ENCODE results near the gene FOXN1.

Gene FOXN1

GRCh38 chr17:28509789-28510188 lies 3.6 kb downstream of the FOXN1 start:
- Histone ChIP-seq H4K20me1 (ENCODE audit: low read depth, low read length) (no peaks in the 10 kb centered on the region), H3K9me3 (ENCODE audit: insufficient read depth, low read length) (no peaks in the 10 kb centered on the region), H3K9ac (ENCODE audit: low read length) (no peak overlapping the region), H2AFZ (ENCODE audit: low read depth, low read length, severe bottlenecking) (no peak overlapping the region), H3K9me2 (replicated peaks; ENCODE audit: insufficient read depth, low read length) (no peaks in the 10 kb centered on the region), H3K4me3 (ENCODE audit: insufficient read depth, low read length, poor library complexity, severe bottlenecking) (no peak overlapping the region), H3F3A (ENCODE audit: insufficient read depth) (no peaks in the 10 kb centered on the region), H3K27ac (ENCODE audit: low read depth, low read length) (no peak overlapping the region), H3K27me3 (ENCODE audit: low read length) (no peaks in the 10 kb centered on the region), H3K4me2 (ENCODE audit: low read depth, low read length, poor library complexity, severe bottlenecking) (no peak overlapping the region), H3K36me3 (ENCODE audit: low read length) (no peaks in the 10 kb centered on the region), H3K79me2 (ENCODE audit: insufficient read depth, low read length) (no peaks in the 10 kb centered on the region)
- no peak for TF ChIP-seq CTCF (IDR thresholded peaks at IDR 0.05; ENCODE audit: insufficient read depth, low read length, poor library complexity, severe bottlenecking)
- TF ChIP-seq EZH2phosphoT487 (conservative IDR thresholded peaks at IDR 0.05; ENCODE audit: low read length) = no peak

GRCh38 chr17:28511858-28512461 lies 5.8 kb downstream of the FOXN1 start:
- no peak overlapping the region for H3K27ac ChIP-seq (ENCODE audit: low read depth, low read length)

GRCh38 chr17:28513476-28513875 lies 7.3 kb downstream of the FOXN1 start:
- H3K9ac ChIP-seq (ENCODE audit: low read length) = no peak overlapping the region
- no peak overlapping the region for H3K4me3 ChIP-seq (ENCODE audit: insufficient read depth, low read length, poor library complexity, severe bottlenecking)
- H3K9me3 ChIP-seq (ENCODE audit: insufficient read depth, low read length) = peaks cover 11% of the 10 kb centered on the region; the same call in 1 of the 2 replicates
- no peaks in the 10 kb centered on the region for H3K36me3 ChIP-seq (ENCODE audit: low read length)
- H3K79me2 ChIP-seq (ENCODE audit: insufficient read depth, low read length) = no peaks in the 10 kb centered on the region
- H3K27me3 ChIP-seq (ENCODE audit: low read length) = no peaks in the 10 kb centered on the region
- H3F3A ChIP-seq (ENCODE audit: insufficient read depth) = no peaks in the 10 kb centered on the region
- no peak overlapping the region for H3K4me2 ChIP-seq (ENCODE audit: low read depth, low read length, poor library complexity, severe bottlenecking)
- H4K20me1 ChIP-seq (ENCODE audit: low read depth, low read length) = no peaks in the 10 kb centered on the region
- no peaks in the 10 kb centered on the region for H3K9me2 ChIP-seq (replicated peaks; ENCODE audit: insufficient read depth, low read length)
- no peak for TF ChIP-seq EZH2phosphoT487 (conservative IDR thresholded peaks at IDR 0.05; ENCODE audit: low read length)
- no peak for TF ChIP-seq CTCF (IDR thresholded peaks at IDR 0.05; ENCODE audit: insufficient read depth, low read length, poor library complexity, severe bottlenecking)
- no peak overlapping the region for H3K27ac ChIP-seq (ENCODE audit: low read depth, low read length)
- no peak overlapping the region for H2AFZ ChIP-seq (ENCODE audit: low read depth, low read length, severe bottlenecking)

More at GRCh38 chr17:28511858-28512461, 5.8 kb downstream of the FOXN1 start:
- H3K9me2 ChIP-seq (replicated peaks; ENCODE audit: insufficient read depth, low read length) = no peaks in the 10 kb centered on the region
- H3K36me3 ChIP-seq (ENCODE audit: low read length) = no peaks in the 10 kb centered on the region
- no peaks in the 10 kb centered on the region for H4K20me1 ChIP-seq (ENCODE audit: low read depth, low read length)
- peaks cover 11% of the 10 kb centered on the region; the same call in 1 of the 2 replicates for H3K9me3 ChIP-seq (ENCODE audit: insufficient read depth, low read length)
- no peaks in the 10 kb centered on the region for H3F3A ChIP-seq (ENCODE audit: insufficient read depth)
- no peak overlapping the region for H3K9ac ChIP-seq (ENCODE audit: low read length)
- TF ChIP-seq EZH2phosphoT487 (conservative IDR thresholded peaks at IDR 0.05; ENCODE audit: low read length) = no peak
- no peak for TF ChIP-seq CTCF (IDR thresholded peaks at IDR 0.05; ENCODE audit: insufficient read depth, low read length, poor library complexity, severe bottlenecking)
- no peak overlapping the region for H2AFZ ChIP-seq (ENCODE audit: low read depth, low read length, severe bottlenecking)
- no peak overlapping the region for H3K4me3 ChIP-seq (ENCODE audit: insufficient read depth, low read length, poor library complexity, severe bottlenecking)
- H3K27me3 ChIP-seq (ENCODE audit: low read length) = no peaks in the 10 kb centered on the region
- H3K4me2 ChIP-seq (ENCODE audit: low read depth, low read length, poor library complexity, severe bottlenecking) = no peak overlapping the region
- no peaks in the 10 kb centered on the region for H3K79me2 ChIP-seq (ENCODE audit: insufficient read depth, low read length)
